Measurements from ENCODE around the gene METTL24.

GRCh38 chr6:110319381-110319780, 38.8 kb downstream of the METTL24 start:
- TF ChIP-seq CTCF (IDR thresholded peaks at IDR 0.05; ENCODE audit: low read length) (no peak), EZH2 (IDR thresholded peaks at IDR 0.05; ENCODE audit: borderline replicate concordance, low read length) (no peak)
